Tibial artery (tissue), 4 donors: ENCODE data around the gene CDKN1A.

Experiments
- DNase-seq, 2 donors: peaks; one replicate each; pipeline ENCODE4 v3.0.0-alpha.2; 2019
- H3K27ac ChIP-seq, 2 donors: fragments of 200-600 bp; sonication (generic) in 1 of 2; 1 replicate in 1 of 2; 2 replicates in 1 of 2; pipeline ENCODE4 v1.5.1; 2018 to 2019; ENCODE audit warnings: mild to moderate bottlenecking in 1 of 2
- H3K27me3 ChIP-seq, 2 donors: fragments of 200-600 bp; sonication (generic) in 1 of 2; one replicate each; pipeline versions ENCODE4 v1.5.1 to v1.6.0; 2016 to 2019
- H3K36me3 ChIP-seq, 3 donors: fragments of 200-600 bp; sonication (generic) in 2 of 3; one replicate each; pipeline ENCODE4 v1.5.1; 2016 to 2019; ENCODE audit warnings: mild to moderate bottlenecking in 2 of 3
- H3K4me1 ChIP-seq, 4 donors: fragments of 200-600 bp; sonication (generic) in 2 of 4; 1 replicate in 3 of 4; 2 replicates in 1 of 4; pipeline ENCODE4 v1.5.1; 2016 to 2019
- H3K4me3 ChIP-seq, 2 donors: fragments of 200-600 bp; sonication (generic) in 1 of 2; 1 replicate in 1 of 2; 2 replicates in 1 of 2; pipeline ENCODE4 v1.5.1; 2018 to 2019; ENCODE audit warnings: mild to moderate bottlenecking in 2 of 2
- H3K9me3 ChIP-seq, 3 donors: fragments of 200-600 bp; sonication (generic) in 1 of 3; one replicate each; pipeline ENCODE4 v1.5.1; 2016 to 2019
- CTCF ChIP-seq, 2 experiments: fragments of 200-600 bp in 1 of 2; fragments of 450-650 bp in 1 of 2; IDR thresholded peaks; one replicate each; pipeline ENCODE4 v1.5.1; 2017 to 2019; ENCODE audit warnings: antibody characterized with exemption in 2 of 2, mild to moderate bottlenecking in 1 of 2, moderate library complexity in 1 of 2
- intact Hi-C: fragments of 100-400 bp; cut with DNase I; formaldehyde crosslinking; loops from one replicate; pipeline ENCODE4 v1.15.0; 2023; ENCODE audit warnings: low total_unique reads

Gene CDKN1A

GRCh38 chr6:36634317-36635108 lies 44.0 kb upstream of the CDKN1A start:
- H3K27ac ChIP-seq: peak overlapping the region in 1 of 2 donors; percentile 60
- intact Hi-C loops: no loop called here
- H3K4me3 ChIP-seq: no peak overlapping the region
- H3K36me3 ChIP-seq: no peaks in the 10 kb centered on the region
- DNase-seq: no peak
- no peaks in the 10 kb centered on the region for H3K9me3 ChIP-seq
- no peaks in the 10 kb centered on the region for H3K27me3 ChIP-seq
- peaks cover 0 to 17% (median 7%) of the 10 kb centered on the region in 4 donors for H3K4me1 ChIP-seq
- no peak for TF ChIP-seq CTCF (IDR thresholded peaks at IDR 0.05)

GRCh38 chr6:36636283-36636682 lies 42.2 kb upstream of the CDKN1A start:
- Histone ChIP-seq H3K4me1 (peaks cover 0 to 14% (median 7%) of the 10 kb centered on the region in 4 donors), H3K36me3 (no peaks in the 10 kb centered on the region), H3K27ac (no peak overlapping the region), H3K9me3 (no peaks in the 10 kb centered on the region), H3K27me3 (no peaks in the 10 kb centered on the region), H3K4me3 (no peak overlapping the region)
- no peak for DNase-seq
- TF ChIP-seq CTCF (IDR thresholded peaks at IDR 0.05): no peak
- intact Hi-C loops: no loop called here

GRCh38 chr6:36636687-36637418 lies 41.7 kb upstream of the CDKN1A start:
- Histone ChIP-seq H3K4me1 (peaks cover 0 to 14% (median 7%) of the 10 kb centered on the region in 4 donors), H3K36me3 (no peaks in the 10 kb centered on the region), H3K27ac (no peak overlapping the region), H3K9me3 (no peaks in the 10 kb centered on the region), H3K27me3 (no peaks in the 10 kb centered on the region), H3K4me3 (no peak overlapping the region)
- intact Hi-C loops: no loop called here
- no peak for DNase-seq
- TF ChIP-seq CTCF (IDR thresholded peaks at IDR 0.05): no peak

- Histone ChIP-seq H3K4me3 (no peak overlapping the region), H3K27ac (no peak overlapping the region), H3K36me3 (no peaks in the 10 kb centered on the region), H3K27me3 (no peaks in the 10 kb centered on the region), H3K9me3 (no peaks in the 10 kb centered on the region), H3K4me1 (peaks cover 5 to 23% (median 15%) of the 10 kb centered on the region in 4 donors)
- no peak for TF ChIP-seq CTCF (IDR thresholded peaks at IDR 0.05)
- intact Hi-C loops: no loop called here
- no peak for DNase-seq
Observed at GRCh38 chr6:36638579-36638978, 39.9 kb upstream of the CDKN1A start.

- Histone ChIP-seq H3K36me3 (no peaks in the 10 kb centered on the region), H3K4me1 (peaks cover 7 to 20% (median 15%) of the 10 kb centered on the region in 4 donors), H3K27me3 (no peaks in the 10 kb centered on the region), H3K4me3 (no peak overlapping the region), H3K27ac (no peak overlapping the region), H3K9me3 (no peaks in the 10 kb centered on the region)
- TF ChIP-seq CTCF (IDR thresholded peaks at IDR 0.05): no peak
- DNase-seq: no peak
- intact Hi-C loops: no loop called here
Observed at GRCh38 chr6:36639171-36639808, 39.2 kb upstream of the CDKN1A start.
